H9 (cell line): ENCODE results near the gene S100A7A. TPM values are rescaled to one million over a fixed set of nuclear protein-coding genes. Genes with fewer than 3 reads are reported as not detected.

Experiments used
- DNase-seq: peaks from one replicate; pipeline ENCODE4 v3.0.0-alpha.2; 2017
- H2AFZ ChIP-seq: one replicate; pipeline ENCODE4 v1.6.1; 2013; ENCODE audit warnings: mild to moderate bottlenecking, low read length, control low read depth, moderate library complexity
- H2AK5ac ChIP-seq: 2 replicates; pipeline ENCODE4 v1.6.1; 2013; ENCODE audit warnings: low read length, control low read depth, mixed read lengths; ENCODE audit not compliant: insufficient read length
- H2BK120ac ChIP-seq: one replicate; pipeline ENCODE4 v1.6.1; 2013; ENCODE audit warnings: low read depth, mild to moderate bottlenecking, low read length, control low read depth, inconsistent platforms; ENCODE audit not compliant: poor library complexity, severe bottlenecking
- H2BK12ac ChIP-seq: 2 replicates; pipeline ENCODE4 v1.6.1; 2013; ENCODE audit warnings: low read length, control low read depth, mixed read lengths, low read depth; ENCODE audit not compliant: insufficient read length
- H2BK15ac ChIP-seq: 2 replicates; pipeline ENCODE4 v1.6.1; 2013; ENCODE audit warnings: low read depth, low read length, control low read depth
- H2BK20ac ChIP-seq: one replicate; pipeline ENCODE4 v1.6.1; 2013; ENCODE audit warnings: low read depth, mild to moderate bottlenecking, low read length, control low read depth, inconsistent platforms; ENCODE audit not compliant: poor library complexity, severe bottlenecking
- H2BK5ac ChIP-seq: 2 replicates; pipeline ENCODE4 v1.6.1; 2013; ENCODE audit warnings: low read length, control low read depth, mixed read lengths; ENCODE audit not compliant: insufficient read length
- H3K14ac ChIP-seq: 2 replicates; pipeline ENCODE4 v1.6.1; 2013; ENCODE audit warnings: low read length, control low read depth; ENCODE audit not compliant: insufficient read depth
- H3K18ac ChIP-seq: 2 replicates; pipeline ENCODE4 v1.6.1; 2013; ENCODE audit warnings: low read depth, mild to moderate bottlenecking, mixed read lengths, low read length, control low read depth; ENCODE audit not compliant: insufficient read length
- H3K23ac ChIP-seq: 2 replicates; pipeline ENCODE4 v1.6.1; 2013; ENCODE audit warnings: low read length, control low read depth, mixed read lengths, low read depth; ENCODE audit not compliant: insufficient read length
- H3K23me2 ChIP-seq: 2 replicates; pipeline ENCODE4 v1.6.1; 2013; ENCODE audit warnings: low read depth, mild to moderate bottlenecking, mixed read lengths, low read length, control low read depth; ENCODE audit not compliant: insufficient read length, poor library complexity, severe bottlenecking
- H3K27ac ChIP-seq: 2 replicates; pipeline ENCODE4 v1.5.1; 2013; ENCODE audit warnings: low read length, control low read depth, mixed read lengths, low read depth; ENCODE audit not compliant: insufficient read length
- H3K27me3 ChIP-seq: 2 replicates; pipeline ENCODE4 v1.6.1; 2013; ENCODE audit warnings: low read length, control low read depth, inconsistent platforms; ENCODE audit not compliant: insufficient read depth
- H3K4ac ChIP-seq: 2 replicates; pipeline ENCODE4 v1.6.1; 2013; ENCODE audit warnings: low read depth, mild to moderate bottlenecking, control low read depth, inconsistent platforms, low read length, moderate library complexity
- H3K4me1 ChIP-seq: 2 replicates; pipeline ENCODE4 v1.6.1; 2013; ENCODE audit warnings: low read length, control low read depth, inconsistent platforms; ENCODE audit not compliant: insufficient read depth
- H3K4me2 ChIP-seq: 2 replicates; pipeline ENCODE4 v1.6.1; 2013; ENCODE audit warnings: low read length, control low read depth, mixed read lengths; ENCODE audit not compliant: insufficient read length, insufficient read depth
- H3K56ac ChIP-seq: 2 replicates; pipeline ENCODE4 v1.6.1; 2013; ENCODE audit warnings: low read depth, mild to moderate bottlenecking, mixed read lengths, low read length, control low read depth; ENCODE audit not compliant: insufficient read length
- H3K79me1 ChIP-seq: 2 replicates; pipeline ENCODE4 v1.6.1; 2013; ENCODE audit warnings: low read depth, mild to moderate bottlenecking, moderate library complexity, low read length, control low read depth, inconsistent platforms; ENCODE audit not compliant: insufficient read depth, poor library complexity, severe bottlenecking
- H3K79me2 ChIP-seq: 2 replicates; pipeline ENCODE4 v1.6.1; 2013; ENCODE audit warnings: low read length, control low read depth, inconsistent platforms; ENCODE audit not compliant: insufficient read depth
- H3K9ac ChIP-seq: 2 replicates; pipeline ENCODE4 v1.6.1; 2013; ENCODE audit warnings: low read length, control low read depth, mixed read lengths; ENCODE audit not compliant: insufficient read length; ENCODE audit errors: extremely low read depth
- H3K9me3 ChIP-seq: one replicate; pipeline ENCODE4 v1.6.1; 2013; ENCODE audit warnings: low read depth, low read length, inconsistent platforms; ENCODE audit not compliant: control insufficient read depth
- H3T11ph ChIP-seq: one replicate; pipeline ENCODE4 v1.6.1; 2013; ENCODE audit warnings: mild to moderate bottlenecking, low read length, control low read depth, inconsistent platforms
- H4K20me1 ChIP-seq: one replicate; pipeline ENCODE4 v1.6.1; 2013; ENCODE audit not compliant: control insufficient read depth, insufficient read length, insufficient read depth
- H4K5ac ChIP-seq: 2 replicates; pipeline ENCODE4 v1.6.1; 2013; ENCODE audit warnings: low read depth, mild to moderate bottlenecking, mixed read lengths, low read length, control low read depth; ENCODE audit not compliant: insufficient read length
- H4K8ac ChIP-seq: replicated peaks from 2 replicates; pipeline ENCODE4 v1.6.1; 2013; ENCODE audit warnings: low read length, control low read depth, mixed read lengths, low read depth; ENCODE audit not compliant: insufficient read length
- H4K91ac ChIP-seq: 2 replicates; pipeline ENCODE4 v1.6.1; 2013; ENCODE audit warnings: low read depth, mild to moderate bottlenecking, moderate library complexity, mixed read lengths, low read length, control low read depth; ENCODE audit not compliant: insufficient read length
- H3K27ac Mint-ChIP-seq, 3 experiments: 2 replicates in 2 of 3; 3 replicates in 1 of 3; pipeline ENCODE4 v1.8.0; 2020 to 2021; ENCODE audit warnings: mixed read lengths in 3 of 3, mild to moderate bottlenecking in 1 of 3, moderate library complexity in 1 of 3
- H3K27me3 Mint-ChIP-seq: 2 replicates; pipeline ENCODE4 v1.8.0; 2021; ENCODE audit warnings: low read depth, mild to moderate bottlenecking, moderate library complexity, mixed read lengths
- H3K36me3 Mint-ChIP-seq, 3 experiments: 2 replicates in 2 of 3; 3 replicates in 1 of 3; pipeline ENCODE4 v1.8.0; 2020 to 2021; ENCODE audit warnings: low read depth in 3 of 3, mixed read lengths in 3 of 3; ENCODE audit not compliant: insufficient read depth in 1 of 3
- H3K4me1 Mint-ChIP-seq, 2 experiments: 2 replicates each; pipeline ENCODE4 v1.8.0; 2020; ENCODE audit warnings: mixed read lengths in 2 of 2
- H3K4me3 Mint-ChIP-seq, 2 experiments: 2 replicates in 1 of 2; 3 replicates in 1 of 2; pipeline ENCODE4 v1.8.0; 2020 to 2021; ENCODE audit warnings: mild to moderate bottlenecking in 2 of 2, mixed read lengths in 2 of 2, moderate library complexity in 1 of 2
- H3K9me3 Mint-ChIP-seq, 2 experiments: 2 replicates in 1 of 2; 3 replicates in 1 of 2; pipeline ENCODE4 v1.8.0; 2020; ENCODE audit warnings: mild to moderate bottlenecking in 2 of 2, mixed read lengths in 2 of 2, moderate library complexity in 1 of 2
- CTCF ChIP-seq: fragments of 200-600 bp; sonication (generic); conservative IDR thresholded peaks from 3 replicates; pipeline ENCODE4 v1.8.0; 2021; ENCODE audit warnings: antibody characterized with exemption, mild to moderate bottlenecking
- WGBS: extraction: QIAGEN DNeasy Blood & Tissue Kit; methylation state at CpG from one replicate; pipeline ENCODE4 v1.1.7; 2013; ENCODE audit warnings: missing lambda C conversion rate, low lambda C conversion rate, mixed read lengths; ENCODE audit not compliant: insufficient read length; ENCODE audit errors: extremely low coverage; 5-methylcytosine and 5-hydroxymethylcytosine counted together
- total RNA-seq: library from RNA; stranded (reverse); gene quantifications from 2 replicates; pipeline ENCODE4 v1.2.1, GENCODE V29; 2021

The S100A7A gene
- total RNA-seq, 1 experiment from 2014 or later = not detected

GRCh38 chr1:153395776-153396175, 20.5 kb upstream of the S100A7A start:
- H3K9me3 Mint-ChIP-seq = no peaks in the 10 kb centered on the region
- Histone ChIP-seq H3K9me3 (no peaks in the 10 kb centered on the region), H4K5ac (no peak overlapping the region), H2AFZ (no peak overlapping the region), H2BK12ac (no peak overlapping the region), H3K56ac (no peak overlapping the region), H3K27ac (no peak overlapping the region), H3K79me1 (no peaks in the 10 kb centered on the region), H3K27me3 (no peaks in the 10 kb centered on the region), H4K8ac (no peak overlapping the region), H3K18ac (no peak overlapping the region), H3K4me1 (no peaks in the 10 kb centered on the region), H2BK15ac (no peak overlapping the region), H3K14ac (no peak overlapping the region), H4K91ac (no peak overlapping the region), H3K23me2 (no peaks in the 10 kb centered on the region), H4K20me1 (no peaks in the 10 kb centered on the region), H2AK5ac (no peak overlapping the region), H3K4ac (no peak overlapping the region), H2BK5ac (no peak overlapping the region), H3K9ac (no peak overlapping the region), H3T11ph (no peak overlapping the region), H2BK20ac (no peak overlapping the region), H3K23ac (no peak overlapping the region), H3K4me2 (no peak overlapping the region), H2BK120ac (no peak overlapping the region), H3K79me2 (no peaks in the 10 kb centered on the region)
- TF ChIP-seq CTCF = no peak
- WGBS = no CpG with 5 or more reads among the region's 6 CpGs
- H3K36me3 Mint-ChIP-seq = no peaks in the 10 kb centered on the region; a peak in 1 of 7 replicates
- peak; percentile 6 for DNase-seq
- no peak overlapping the region; a peak in 1 of 7 replicates for H3K27ac Mint-ChIP-seq
- H3K27me3 Mint-ChIP-seq = peaks cover 11% of the 10 kb centered on the region
- peaks cover 0 to 2% of the 10 kb centered on the region in 2 experiments; a peak in 1 of 4 replicates for H3K4me1 Mint-ChIP-seq
- H3K4me3 Mint-ChIP-seq = no peak overlapping the region
